GM18909 (cell line): ENCODE data around the gene TFCP2L1.
"Not testable (repeated sequence)": the region's sequence is repeated elsewhere in the genome, so short reads cannot be mapped to it uniquely, and the experiment has no call there.

Experiments used
- ATAC-seq: cut with Tn5 transposase; IDR thresholded peaks from one replicate; pipeline ENCODE4 v1.9.1; 2021; ENCODE audit warnings: mild to moderate bottlenecking; ENCODE audit not compliant: unreplicated experiment, poor library complexity

Gene TFCP2L1

DNA sequence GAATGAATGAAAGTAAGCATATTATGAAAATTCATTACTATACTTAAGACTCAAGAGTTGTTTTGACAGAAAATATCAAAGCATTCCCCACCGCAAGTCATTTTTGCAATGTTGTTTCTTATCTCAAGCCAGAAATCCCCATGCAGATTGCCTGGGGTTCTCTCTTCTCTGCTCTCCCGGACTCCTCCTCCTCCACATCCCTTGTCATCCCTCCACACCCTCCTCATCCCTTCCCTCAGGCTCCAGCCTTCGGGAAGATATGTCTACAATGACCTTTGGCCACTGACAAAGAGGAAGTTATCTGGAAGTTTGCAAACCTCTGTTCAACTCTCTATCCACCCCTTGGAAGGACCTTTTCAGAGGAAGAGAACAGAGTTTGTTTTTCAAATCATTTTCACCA, 11.9 kb downstream of the TFCP2L1 start:
- no peak for ATAC-seq

DNA sequence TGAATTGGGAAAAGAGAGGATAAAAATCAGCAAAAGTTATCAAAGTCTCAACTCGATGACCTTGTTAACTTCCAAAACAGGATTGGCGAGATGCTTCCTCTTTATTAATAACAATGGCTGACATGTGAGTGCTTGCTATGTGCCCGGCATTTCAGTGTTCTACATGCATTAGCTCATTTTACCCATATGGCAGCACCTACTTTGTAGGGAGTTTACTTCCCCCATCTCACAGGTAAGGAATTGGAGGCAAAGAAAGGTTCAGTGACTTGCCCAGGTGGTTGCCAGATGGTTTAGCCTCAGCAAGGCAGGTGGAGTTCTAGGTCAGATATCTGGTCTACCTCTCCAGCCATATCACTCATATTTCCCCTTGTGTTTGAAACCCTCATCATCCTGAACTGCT, 12.4 kb downstream of the TFCP2L1 start:
- ATAC-seq, result no peak

DNA sequence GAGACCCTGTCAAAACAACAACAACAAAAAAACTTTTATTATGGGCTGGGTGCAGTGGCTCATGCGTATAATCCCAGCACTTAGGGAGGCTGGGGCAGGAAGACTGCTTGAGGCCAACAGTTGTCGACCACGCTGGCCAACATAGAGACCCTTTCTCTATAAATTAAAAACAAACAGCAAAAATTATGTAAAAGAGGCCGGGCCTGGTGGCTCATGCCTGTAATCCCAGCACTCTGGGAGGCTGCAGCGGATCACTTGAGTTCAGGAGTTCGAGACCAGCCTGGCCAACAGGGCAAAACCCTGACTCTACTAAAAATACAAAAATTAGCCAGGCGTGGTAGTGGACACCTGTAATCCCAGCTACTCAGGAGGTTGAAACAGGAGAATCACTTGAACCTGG, 15.6 kb downstream of the TFCP2L1 start:
- ATAC-seq, result not testable (repeated sequence)

DNA sequence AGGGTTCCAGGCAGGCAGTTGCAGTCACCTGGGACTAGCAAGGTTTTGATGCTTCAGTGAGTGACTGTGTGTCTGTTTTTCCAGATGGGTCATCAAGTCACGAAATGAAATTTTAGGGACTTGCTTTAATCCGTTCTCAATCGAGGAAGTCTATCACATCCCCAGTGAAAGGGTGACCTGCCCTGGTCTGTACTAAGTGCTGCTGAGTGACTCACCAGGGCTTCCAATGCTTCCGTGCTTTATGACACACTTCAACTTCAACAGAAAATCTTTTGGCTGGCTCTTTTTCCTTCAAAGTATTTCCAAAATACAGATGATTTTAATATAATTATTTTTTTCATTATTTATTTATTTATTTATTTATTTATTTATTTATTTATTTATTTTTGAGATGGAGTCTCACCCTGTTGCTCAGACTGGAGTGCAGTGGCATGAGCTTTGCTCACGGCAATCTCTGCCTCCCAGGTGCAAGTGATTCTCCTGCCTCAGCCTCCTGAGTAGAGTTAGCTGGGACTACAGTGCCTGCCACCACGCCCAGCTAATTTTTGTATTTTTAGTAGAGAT, 18.4 kb downstream of the TFCP2L1 start:
- ATAC-seq, result no peak

DNA sequence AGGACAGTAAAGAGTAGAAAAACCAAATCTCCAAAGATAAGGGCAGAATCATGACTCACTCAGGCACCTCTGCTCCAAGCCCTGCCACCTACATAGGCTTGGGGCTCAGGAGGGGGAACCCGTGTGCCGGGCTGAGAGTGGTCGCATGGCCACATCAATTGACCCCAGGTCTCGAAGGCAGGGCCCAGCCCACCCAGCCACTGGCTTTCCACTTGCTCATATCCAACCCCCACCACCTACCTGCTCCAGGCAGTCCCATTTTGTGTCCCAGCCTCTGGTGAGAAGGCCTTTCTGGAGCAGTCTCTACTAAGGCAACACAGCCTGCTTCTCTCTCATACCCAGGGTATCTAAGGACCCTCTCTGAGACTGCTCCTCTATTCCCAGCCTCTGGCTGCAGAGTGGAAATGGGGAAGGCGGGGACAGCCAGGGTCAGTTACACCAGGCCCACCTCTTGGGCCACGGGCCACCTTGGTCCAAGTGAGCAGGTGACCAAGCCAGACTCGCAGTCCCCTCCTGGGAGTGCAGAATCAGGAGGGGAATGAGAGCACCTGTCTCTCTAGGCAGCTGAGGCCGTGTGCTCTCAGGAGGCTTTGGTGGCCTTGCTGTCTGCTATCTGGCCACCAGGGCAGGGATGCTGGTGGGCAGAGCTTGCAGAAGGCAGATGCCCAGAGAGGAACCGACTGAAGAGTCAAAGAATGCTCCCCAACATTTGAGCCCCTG, 20.8 kb downstream of the TFCP2L1 start:
- ATAC-seq, result no peak

DNA sequence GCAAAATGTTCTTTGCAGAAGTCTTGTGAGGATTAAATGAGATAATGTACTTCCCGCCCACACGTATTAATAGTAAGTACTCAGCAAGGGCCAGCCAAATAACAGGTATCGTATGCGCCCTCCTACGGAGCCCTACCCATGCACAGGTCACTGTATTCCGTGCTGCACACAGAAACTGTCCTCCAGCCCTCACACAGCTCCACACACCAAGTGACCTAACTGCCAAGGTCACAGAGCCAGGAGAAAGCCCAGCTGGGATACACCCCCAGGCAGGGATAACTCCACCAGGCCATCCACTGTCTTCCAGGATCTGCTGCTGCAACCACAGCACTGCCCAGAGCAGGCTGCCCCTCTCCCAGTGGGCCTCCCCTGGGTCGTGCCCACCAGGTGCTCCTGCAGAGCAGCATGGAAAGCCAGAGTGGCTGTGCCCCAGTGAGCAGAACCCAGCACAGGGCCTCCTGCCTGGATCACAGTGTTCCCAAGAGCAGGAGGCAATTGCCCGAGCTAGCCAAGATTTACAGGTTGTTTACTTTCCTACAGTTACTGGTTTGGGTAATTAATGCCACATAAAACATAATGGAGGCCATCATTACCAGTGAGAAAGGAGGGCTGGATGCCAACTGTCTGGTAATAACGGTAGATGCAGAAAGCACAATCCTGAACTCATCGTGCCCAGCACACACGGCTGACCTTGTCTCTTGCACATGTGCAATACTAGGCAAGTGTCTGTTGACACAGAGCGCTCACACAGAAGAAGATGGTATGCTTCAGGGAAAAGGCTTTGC, 24.4 kb downstream of the TFCP2L1 start:
- ATAC-seq, result no peak

DNA sequence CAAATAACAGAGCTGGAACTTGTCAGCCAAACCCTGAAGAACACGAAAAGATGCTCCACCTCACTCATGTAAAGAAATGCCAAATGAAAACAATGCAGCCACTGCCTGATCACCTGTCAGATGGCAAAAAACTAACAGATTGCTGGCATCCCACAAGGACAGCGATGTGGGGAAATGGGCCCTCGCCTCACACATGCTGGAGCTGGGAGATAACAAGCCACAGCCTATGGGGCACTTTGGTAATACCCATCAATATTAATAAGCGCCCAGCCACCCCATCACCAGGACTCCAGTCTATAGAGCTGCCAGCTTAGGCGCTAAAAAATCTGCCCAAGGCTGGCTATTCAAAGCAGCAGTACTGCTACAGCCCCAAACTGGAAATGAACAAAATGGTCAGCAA, 27.0 kb downstream of the TFCP2L1 start:
- ATAC-seq, result no peak

DNA sequence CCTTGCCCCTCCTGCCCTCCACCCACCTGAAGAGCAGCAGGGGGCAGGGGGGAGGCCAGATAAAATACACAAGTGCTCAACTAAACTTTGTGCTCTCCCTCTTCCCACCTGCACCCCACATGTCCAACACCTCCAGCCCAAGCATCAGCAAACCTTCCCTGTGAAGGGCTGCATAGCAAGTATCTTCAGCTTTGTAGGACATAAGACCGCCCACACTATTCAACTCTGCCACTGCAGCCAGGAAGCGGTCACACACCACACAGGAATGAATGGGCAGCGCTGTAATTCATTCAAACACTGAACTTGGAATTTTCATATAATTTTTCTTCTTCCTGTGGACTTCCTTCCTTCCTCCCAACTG, 27.5 kb downstream of the TFCP2L1 start:
- ATAC-seq, result no peak

DNA sequence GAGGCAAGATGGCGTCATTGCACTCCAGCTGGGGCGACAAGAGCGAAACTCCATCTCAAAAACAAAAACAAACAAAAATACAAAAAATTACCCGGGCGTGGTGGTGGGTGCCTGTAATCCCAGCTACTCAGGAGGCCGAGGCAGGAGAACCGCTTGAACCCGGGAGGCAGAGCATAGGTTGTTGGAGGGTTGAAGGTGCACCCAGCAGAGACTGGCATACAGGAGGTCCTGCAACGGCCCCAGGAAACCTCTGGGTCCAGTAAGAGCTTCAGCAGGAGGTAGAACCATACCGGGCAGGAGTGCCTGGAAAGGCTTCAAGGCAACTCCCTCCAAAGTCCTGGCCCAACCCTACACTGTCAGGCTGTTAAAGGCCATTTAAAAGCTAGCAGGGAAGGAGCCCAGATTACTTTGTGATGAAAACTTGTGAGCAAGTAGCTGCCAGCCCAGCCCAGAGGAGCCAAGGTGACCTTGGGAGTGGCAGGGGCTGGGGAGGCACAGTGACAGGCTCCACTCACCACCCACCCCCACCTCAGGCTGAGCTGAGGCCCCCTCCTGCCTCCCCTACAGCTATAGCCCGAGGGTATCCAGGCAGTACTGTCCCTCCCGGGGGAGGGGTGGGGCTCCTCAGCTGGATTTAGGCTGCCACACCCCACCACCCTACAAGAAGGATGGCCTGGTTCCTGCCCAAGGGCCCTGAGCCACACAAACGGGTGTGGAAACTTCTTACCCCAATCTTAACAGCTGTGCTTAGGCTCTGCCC, 28.1 kb downstream of the TFCP2L1 start:
- ATAC-seq, result no peak

DNA sequence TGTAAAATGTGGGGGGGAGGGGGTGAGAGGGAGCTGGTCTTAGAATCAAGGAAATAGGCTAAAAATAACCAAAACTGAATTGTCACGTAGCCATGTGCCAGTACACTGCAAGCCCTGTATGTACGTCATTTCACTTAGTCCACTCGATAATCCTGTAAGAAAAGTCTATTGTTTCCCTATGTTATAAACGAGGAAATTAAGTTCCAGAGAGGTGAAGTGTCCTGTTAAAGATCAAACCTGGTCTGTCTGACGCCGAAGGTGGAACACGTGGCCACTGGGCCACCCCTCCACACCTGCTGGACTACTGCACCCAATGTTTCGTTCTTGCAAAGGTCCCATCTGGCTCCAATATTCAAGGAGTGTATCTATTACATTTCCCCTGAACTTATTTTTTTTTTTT, 29.6 kb downstream of the TFCP2L1 start:
- no peak for ATAC-seq

DNA sequence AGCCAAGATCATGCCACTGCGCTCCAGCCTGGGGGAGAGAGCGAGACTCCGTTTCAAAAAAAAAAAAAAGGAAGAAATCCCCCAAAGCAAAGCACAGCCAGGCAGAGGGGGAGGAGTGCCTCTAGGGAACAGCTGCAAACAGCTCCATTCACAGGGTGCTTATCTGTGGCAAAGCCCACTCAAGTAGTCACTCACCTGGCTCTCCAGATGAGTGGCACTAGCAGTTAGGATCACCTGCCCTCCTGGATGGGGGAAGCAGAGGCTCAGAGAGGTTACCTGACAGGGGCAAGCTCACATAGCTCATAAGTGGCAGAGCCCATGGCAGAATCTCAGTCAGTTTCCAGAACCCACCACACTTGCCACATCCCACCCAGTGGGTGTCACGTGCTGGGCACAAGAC, 30.3 kb downstream of the TFCP2L1 start:
- no peak for ATAC-seq

DNA sequence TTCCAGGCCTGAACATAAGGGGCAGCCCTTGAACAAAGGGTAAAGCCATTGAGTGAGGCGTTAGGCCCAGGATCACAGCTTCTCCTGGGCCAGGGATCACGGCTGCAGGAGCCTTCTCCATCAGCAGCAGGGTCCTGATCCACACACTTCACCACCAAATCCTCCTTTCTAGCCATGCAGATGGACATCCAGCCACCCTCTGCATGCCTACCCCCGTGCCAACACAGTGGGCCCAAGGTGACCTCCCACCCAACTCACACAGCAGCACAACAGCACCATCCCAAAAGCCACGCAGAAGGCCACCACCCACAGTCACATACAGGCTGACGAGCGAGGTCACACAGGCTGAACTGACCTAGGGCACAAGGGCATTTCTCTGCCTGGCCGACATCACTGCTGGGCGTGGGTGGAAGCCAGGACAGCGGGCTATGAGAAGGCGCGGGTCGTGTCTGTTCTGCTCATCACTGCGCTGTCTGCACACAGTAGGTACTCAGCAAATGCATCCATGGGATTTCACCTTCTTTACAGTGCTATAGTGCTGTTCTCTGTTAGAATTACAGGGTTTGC, 31.2 kb downstream of the TFCP2L1 start:
- no peak for ATAC-seq

DNA sequence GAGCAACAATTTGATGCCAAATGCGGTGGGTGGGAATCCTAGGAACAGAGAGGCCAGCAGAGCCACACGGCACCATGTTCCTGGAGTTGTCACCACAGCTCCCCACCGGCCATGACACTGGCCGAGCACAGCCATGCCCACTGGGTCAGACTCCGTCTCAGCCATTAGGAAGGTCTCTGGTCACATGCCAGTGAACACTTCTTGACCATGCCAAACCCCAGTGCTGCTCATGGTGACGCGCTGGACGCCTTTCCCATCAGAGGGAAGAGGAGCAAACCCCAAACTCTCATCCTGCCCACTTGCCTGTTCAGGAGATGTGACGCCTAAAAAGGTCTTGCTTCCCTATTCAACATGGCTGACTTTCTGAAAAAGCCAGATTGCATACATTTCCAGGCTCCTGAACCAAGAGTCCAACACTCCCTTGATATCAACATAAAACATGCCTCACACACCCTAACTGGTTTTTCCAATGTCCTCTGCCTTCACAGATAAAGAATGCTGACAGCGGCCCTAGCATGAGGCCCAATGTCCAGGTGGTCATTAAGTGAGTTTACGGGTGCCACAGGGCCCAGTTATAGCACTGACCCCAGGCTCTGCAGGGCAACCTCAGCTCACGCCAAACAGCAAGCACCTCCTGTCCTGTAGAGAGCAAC, 31.9 kb downstream of the TFCP2L1 start:
- ATAC-seq, result no peak

DNA sequence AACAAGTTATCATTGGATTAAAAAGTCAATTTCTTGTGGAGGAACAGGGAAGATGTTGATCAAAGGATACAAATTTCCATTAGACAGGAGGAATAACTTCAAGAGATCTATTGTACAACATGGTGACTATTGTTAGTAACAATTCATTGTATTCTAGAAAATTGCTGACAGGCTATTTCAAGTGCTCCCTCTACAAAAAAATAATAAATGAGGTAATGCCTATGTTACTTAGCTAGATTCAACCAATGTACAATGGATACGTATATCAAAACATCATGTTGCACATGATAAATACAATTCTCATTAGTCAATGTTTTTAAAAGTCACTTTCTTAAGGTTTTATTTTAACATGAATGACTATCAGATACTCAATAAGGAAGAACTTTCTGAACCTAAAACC, 33.5 kb downstream of the TFCP2L1 start:
- no peak for ATAC-seq

DNA sequence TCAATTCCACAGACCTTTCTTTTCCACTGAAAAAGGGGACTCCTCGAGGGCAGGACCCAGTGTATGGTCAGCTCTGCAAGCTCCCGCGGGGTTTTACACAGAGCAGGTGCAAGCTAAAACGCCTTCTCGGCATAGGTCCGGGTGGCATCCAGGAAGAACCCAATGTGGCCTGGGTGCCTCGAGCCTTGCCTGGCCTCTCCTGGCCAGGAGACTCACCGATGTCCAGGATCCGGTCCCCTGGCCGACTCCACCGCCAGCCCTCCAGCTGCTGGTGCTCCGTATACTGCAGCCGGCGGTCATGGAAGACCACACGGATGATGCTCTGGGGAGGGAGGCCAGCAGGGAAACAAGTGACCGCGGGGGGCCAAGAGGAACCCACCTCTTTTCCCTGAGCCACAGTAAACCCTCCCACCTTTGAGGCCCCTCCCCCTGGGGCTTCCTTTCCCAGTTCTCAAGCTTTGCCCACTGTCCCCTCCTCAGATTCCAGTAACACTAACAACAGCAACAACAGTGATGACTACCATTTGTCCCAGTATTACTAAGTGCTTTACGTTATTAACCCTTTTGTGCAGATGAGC, 36.1 kb downstream of the TFCP2L1 start:
- no peak for ATAC-seq

DNA sequence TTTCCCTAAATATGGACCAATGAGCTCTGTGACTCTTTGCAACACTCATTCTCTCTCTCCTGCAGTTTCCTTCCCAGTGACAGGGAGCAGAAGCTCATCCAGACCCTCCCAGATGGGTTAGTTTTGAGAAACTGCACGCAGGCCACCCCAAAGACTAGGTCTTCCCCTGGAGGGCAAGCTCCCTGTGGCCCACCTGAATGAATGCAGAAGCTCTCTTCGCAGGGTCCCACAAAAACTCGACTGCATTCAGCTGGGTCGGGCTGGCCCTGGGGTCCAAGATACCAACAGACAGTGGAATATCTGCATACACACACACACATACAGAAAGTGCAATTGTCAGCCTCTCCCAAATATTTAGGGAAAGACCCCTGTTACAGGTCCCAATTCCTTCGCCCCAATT, 37.0 kb downstream of the TFCP2L1 start:
- ATAC-seq, result no peak

DNA sequence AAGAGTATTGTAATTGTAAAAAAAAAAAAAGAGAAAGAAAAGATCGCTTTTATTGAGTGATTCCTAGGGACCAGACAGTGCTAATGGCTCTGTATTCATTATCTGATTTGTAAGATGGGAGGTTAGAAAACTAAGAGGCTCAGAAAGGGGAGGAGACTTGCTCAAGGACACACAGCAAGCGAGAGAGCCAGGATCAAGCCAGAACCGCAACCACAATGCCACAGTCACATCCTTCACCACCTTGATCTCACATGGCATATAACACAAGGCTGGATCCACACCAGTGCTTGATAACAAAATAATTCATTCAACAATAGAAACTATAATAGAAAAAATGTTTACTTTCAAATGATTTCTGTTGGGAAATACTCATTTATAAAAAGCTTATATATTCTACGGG, 37.5 kb downstream of the TFCP2L1 start:
- no peak for ATAC-seq

DNA sequence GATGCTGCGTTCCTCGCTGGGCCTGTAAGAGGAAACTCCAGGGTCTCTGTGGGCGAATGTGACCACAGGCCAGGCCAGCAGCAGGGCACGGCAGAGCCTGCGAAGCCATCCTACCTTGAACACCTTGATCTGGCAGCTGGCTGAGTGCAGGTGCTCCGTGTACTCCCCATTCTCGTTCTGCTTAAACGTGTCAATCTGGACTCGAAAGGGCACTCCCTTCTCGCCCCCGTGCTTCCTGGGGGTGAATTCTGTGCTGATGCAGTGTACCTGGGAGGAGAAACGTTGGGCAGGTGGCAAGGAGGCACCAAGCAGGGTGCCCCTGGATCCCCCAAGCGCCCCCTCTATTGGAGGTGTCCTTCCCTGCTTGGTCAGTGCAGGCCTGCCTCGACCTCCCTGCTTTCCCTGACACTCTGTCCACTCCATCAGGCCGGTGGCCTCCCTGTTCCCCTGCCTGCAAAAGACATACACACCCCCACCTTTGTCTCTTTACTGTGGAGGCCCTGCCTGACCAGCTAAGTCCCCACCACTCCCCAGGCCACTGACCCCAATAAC, 38.2 kb downstream of the TFCP2L1 start:
- ATAC-seq, result no peak

DNA sequence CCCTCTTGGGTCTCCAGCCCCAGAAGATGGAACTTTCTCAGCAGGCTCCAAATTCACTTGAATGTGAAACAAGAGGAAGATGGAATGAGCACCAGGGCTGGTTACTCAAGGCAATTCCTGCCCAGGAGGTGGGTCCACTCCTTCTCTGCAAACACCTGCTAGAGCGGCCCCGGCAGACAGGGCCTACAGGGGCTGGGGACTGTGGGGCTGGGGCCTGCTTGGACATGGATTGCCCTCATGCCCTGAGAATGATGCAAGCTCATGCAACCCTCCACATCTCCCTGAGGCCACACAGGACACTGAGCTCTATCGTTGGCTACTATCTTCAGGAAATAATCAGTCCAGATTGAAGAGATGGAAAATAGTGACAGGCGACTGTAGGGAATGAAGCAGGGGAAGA, 39.1 kb downstream of the TFCP2L1 start:
- no peak for ATAC-seq
